GM21515 (cell line): ENCODE data around the gene NOC4L.
"Not testable (repeated sequence)": the region's sequence is repeated elsewhere in the genome, so short reads cannot be mapped to it uniquely, and the experiment has no call there.

Source experiments
- ATAC-seq: cut with Tn5 transposase; IDR thresholded peaks from one replicate; pipeline ENCODE4 v1.9.1; 2021; ENCODE audit not compliant: unreplicated experiment

The NOC4L gene

GRCh38 chr12:132142679-132143335, 1.4 kb upstream of the NOC4L start:
- ATAC-seq = no peak

GRCh38 chr12:132143336-132144071, 753 bp upstream of the NOC4L start:
- ATAC-seq = peak; percentile 28

- no peak for ATAC-seq
Measured at GRCh38 chr12:132144810-132145168, 532 bp downstream of the NOC4L start.

- no peak for ATAC-seq
Measured at GRCh38 chr12:132145334-132145733, 1.1 kb downstream of the NOC4L start.

- ATAC-seq = no peak
Measured at GRCh38 chr12:132146098-132146497, 1.8 kb downstream of the NOC4L start.

- ATAC-seq = no peak
Measured at GRCh38 chr12:132146772-132147422, 2.6 kb downstream of the NOC4L start.

- ATAC-seq = no peak
Measured at GRCh38 chr12:132147423-132148367, 3.4 kb downstream of the NOC4L start.

GRCh38 chr12:132148368-132149045, 4.2 kb downstream of the NOC4L start:
- ATAC-seq = no peak

GRCh38 chr12:132149526-132149925, 5.3 kb downstream of the NOC4L start:
- ATAC-seq = not testable (repeated sequence)

- ATAC-seq = no peak
Measured at GRCh38 chr12:132150780-132151144, 6.5 kb downstream of the NOC4L start.

- no peak for ATAC-seq
Measured at GRCh38 chr12:132151145-132151765, 7.0 kb downstream of the NOC4L start.

GRCh38 chr12:132151766-132152410, 7.6 kb downstream of the NOC4L start:
- no peak for ATAC-seq

GRCh38 chr12:132152411-132152821, 8.2 kb downstream of the NOC4L start:
- ATAC-seq = no peak

GRCh38 chr12:132152953-132153352, 8.7 kb downstream of the NOC4L start:
- ATAC-seq = no peak

- peak; percentile 78 for ATAC-seq
Measured at GRCh38 chr12:132153501-132154340, 9.5 kb downstream of the NOC4L start.

- peak; percentile 18 for ATAC-seq
Measured at GRCh38 chr12:132154341-132154761, 10.1 kb downstream of the NOC4L start.

GRCh38 chr12:132154941-132155770, 10.9 kb downstream of the NOC4L start:
- no peak for ATAC-seq
